ENCODE results near the gene TIMM22.
A peak's percentile ranks its signal among the peaks of the same experiment; 100 is the strongest.

TIMM22 gene

GRCh38 chr17:1024076-1024475 lies 27.1 kb downstream of the TIMM22 start:
- DNase-seq = no peak

GRCh38 chr17:1025733-1026598 lies 29.0 kb downstream of the TIMM22 start:
- DNase-seq = no peak

GRCh38 chr17:1026599-1026975 lies 29.7 kb downstream of the TIMM22 start:
- DNase-seq = no peak

GRCh38 chr17:1027044-1027443 lies 30.1 kb downstream of the TIMM22 start:
- DNase-seq = no peak

- peak; percentile 16 to 43 for DNase-seq
These were observed 32.4 kb downstream of the TIMM22 start for GRCh38 chr17:1029196-1029921.

- DNase-seq = no peak
These were observed 33.2 kb downstream of the TIMM22 start for GRCh38 chr17:1029922-1030644.

- no peak for DNase-seq
These were observed 34.0 kb downstream of the TIMM22 start for GRCh38 chr17:1030684-1031532.

- DNase-seq = no peak
These were observed 34.8 kb downstream of the TIMM22 start for GRCh38 chr17:1031711-1032110.

GRCh38 chr17:1032391-1032790 lies 35.5 kb downstream of the TIMM22 start:
- DNase-seq = no peak

GRCh38 chr17:1033503-1033902 lies 36.6 kb downstream of the TIMM22 start:
- DNase-seq = peak in 1 of 2 donors; percentile 25

- DNase-seq = no peak
These were observed 37.8 kb downstream of the TIMM22 start for GRCh38 chr17:1034652-1035210.

- no peak for DNase-seq
These were observed 38.7 kb downstream of the TIMM22 start for GRCh38 chr17:1035546-1036170.

GRCh38 chr17:1036171-1036844 lies 39.4 kb downstream of the TIMM22 start:
- DNase-seq = no peak

GRCh38 chr17:1036845-1037237 lies 39.9 kb downstream of the TIMM22 start:
- no peak for DNase-seq

- no peak for DNase-seq
These were observed 40.4 kb downstream of the TIMM22 start for GRCh38 chr17:1037238-1037879.

GRCh38 chr17:1038459-1039122 lies 41.7 kb downstream of the TIMM22 start:
- DNase-seq = no peak

- no peak for DNase-seq
These were observed 42.2 kb downstream of the TIMM22 start for GRCh38 chr17:1039123-1039507.

- DNase-seq = peak; percentile 93 to 96
These were observed 42.7 kb downstream of the TIMM22 start for GRCh38 chr17:1039511-1040215.

GRCh38 chr17:1040216-1040600 lies 43.3 kb downstream of the TIMM22 start:
- DNase-seq = peak; percentile 10 to 50

Measured in inflammatory macrophage treated with lipopolysaccharide for 1 hour (primary cell).